Kidney epithelial cell (primary cell): ENCODE measurements around the gene WDR6. TPM values are rescaled to one million over a fixed set of nuclear protein-coding genes. Genes with fewer than 3 reads are reported as not detected.

Experiments used
- DNase-seq: peaks from one replicate; pipeline ENCODE4 v3.0.0-alpha.2; 2010; ENCODE audit warnings: low read depth
- H3K27me3 ChIP-seq: 2 replicates; pipeline ENCODE4 v1.6.0; 2011; ENCODE audit warnings: low read length; ENCODE audit not compliant: control insufficient read depth, insufficient read depth
- H3K36me3 ChIP-seq: 2 replicates; pipeline ENCODE4 v1.5.1; 2011; ENCODE audit warnings: low read length; ENCODE audit not compliant: control insufficient read depth, insufficient read depth
- H3K4me3 ChIP-seq: 2 replicates; pipeline ENCODE4 v1.5.1; 2011; ENCODE audit warnings: low read depth, mild to moderate bottlenecking, control low read depth, low read length
- CTCF ChIP-seq: IDR thresholded peaks from 2 replicates; pipeline ENCODE4 v1.5.1; 2011; ENCODE audit warnings: mild to moderate bottlenecking, moderate library complexity, low read length, control low read depth, inconsistent platforms; ENCODE audit not compliant: insufficient read depth, poor library complexity, severe bottlenecking
- total RNA-seq: library from RNA; depleted of rRNA; stranded (reverse); fragments of >200 nt; gene quantifications from 2 replicates; pipeline ENCODE4 v1.2.3, GENCODE V29; 2015

The WDR6 gene
- total RNA-seq, 1 donor from 2014 or later: 124 TPM

GRCh38 chr3:49028298-49028672 is 21.1 kb downstream of the WDR6 start:
- peaks cover 4% of the 10 kb centered on the region for H3K36me3 ChIP-seq

GRCh38 chr3:49028673-49029562 is 21.7 kb downstream of the WDR6 start, which contains the start of gene IMPDH2:
Gene IMPDH2, minus strand, starts transcription at chr3:49029398. Its CDS starts 48 bp downstream, at chr3:49029350.
- H3K36me3 ChIP-seq: peaks cover 4% of the 10 kb centered on the region

More at GRCh38 chr3:49028298-49028672, 21.1 kb downstream of the WDR6 start:
- no peak for TF ChIP-seq CTCF
- Histone ChIP-seq H3K27me3 (no peaks in the 10 kb centered on the region), H3K4me3 (peak overlapping the region; percentile 70)
- DNase-seq: no peak

GRCh38 chr3:49029563-49029884 is 22.3 kb downstream of the WDR6 start:
- TF ChIP-seq CTCF: no peak
- DNase-seq: no peak
- Histone ChIP-seq H3K4me3 (no peak overlapping the region), H3K27me3 (no peaks in the 10 kb centered on the region), H3K36me3 (peaks cover 3% of the 10 kb centered on the region)

More at GRCh38 chr3:49028673-49029562, 21.7 kb downstream of the WDR6 start, which contains the start of gene IMPDH2:
- peak within 1 kb of the TSS; percentile 70 for H3K4me3 ChIP-seq
- no peaks in the 10 kb centered on the region for H3K27me3 ChIP-seq
- TF ChIP-seq CTCF: no peak
- peak; percentile 56 for DNase-seq

- DNase-seq: no peak
- peaks cover 5% of the 10 kb centered on the region for H3K36me3 ChIP-seq
- TF ChIP-seq CTCF: no peak
- no peak overlapping the region for H3K4me3 ChIP-seq
- no peaks in the 10 kb centered on the region for H3K27me3 ChIP-seq
These were observed 23.1 kb downstream of the WDR6 start for GRCh38 chr3:49030321-49030720.

- no peak for DNase-seq
- TF ChIP-seq CTCF: no peak
- H3K4me3 ChIP-seq: no peak overlapping the region
- H3K27me3 ChIP-seq: no peaks in the 10 kb centered on the region
- H3K36me3 ChIP-seq: peaks cover 4% of the 10 kb centered on the region
These were observed 25.6 kb downstream of the WDR6 start for GRCh38 chr3:49032646-49033304.
